NCI-H2227 (cell line): ENCODE results near the gene SARS2.
"Not testable (repeated sequence)": the region's sequence is repeated elsewhere in the genome, so short reads cannot be mapped to it uniquely, and the experiment has no call there.

Experiments
- DNase-seq: peaks from one replicate; lab custom pipeline; 2025; ENCODE audit not compliant: unreplicated experiment; lab: John Stamatoyannopoulos, UW

Gene SARS2

DNA sequence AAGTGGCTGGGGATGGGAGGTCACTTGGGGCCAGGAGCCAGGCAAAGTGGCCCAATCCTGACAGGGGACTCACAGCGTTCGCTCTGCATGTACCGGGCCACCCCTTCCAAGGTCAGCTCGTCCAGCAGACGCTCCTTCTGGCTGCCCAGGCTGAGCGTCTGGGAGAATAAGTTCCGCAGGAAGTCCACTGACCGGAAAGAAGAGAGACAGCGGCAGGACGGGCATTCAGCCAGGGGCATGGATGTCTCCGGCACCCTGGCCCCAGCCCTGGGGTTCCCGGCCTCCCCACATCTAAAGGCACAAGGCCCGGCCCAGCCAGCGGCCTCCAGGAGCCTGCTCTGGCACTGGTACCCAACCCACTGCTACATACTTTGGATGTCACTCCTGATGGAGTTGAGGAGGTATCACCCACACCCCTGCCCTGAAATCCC, 37.2 kb downstream of the SARS2 start:
- no peak for DNase-seq

DNA sequence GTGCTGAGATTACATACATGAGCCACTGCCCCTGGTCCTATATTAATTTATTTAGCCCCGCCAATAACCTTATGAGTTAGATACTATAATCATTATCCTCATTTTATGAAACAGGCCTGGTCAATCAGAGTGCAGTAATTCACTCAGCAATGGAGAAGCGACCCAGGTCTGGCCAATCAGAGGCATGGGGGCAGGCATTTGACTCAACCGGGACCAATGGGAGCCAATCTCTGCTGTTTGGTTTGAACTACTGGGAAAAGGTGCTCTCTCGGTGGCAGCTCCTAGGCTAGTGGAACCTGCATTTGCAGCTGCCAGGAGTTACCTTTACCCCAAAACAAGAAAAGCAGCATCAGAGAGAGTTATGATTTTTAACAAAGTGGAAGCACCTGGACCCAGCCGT, 37.7 kb downstream of the SARS2 start:
- peak; percentile 66 for DNase-seq

DNA sequence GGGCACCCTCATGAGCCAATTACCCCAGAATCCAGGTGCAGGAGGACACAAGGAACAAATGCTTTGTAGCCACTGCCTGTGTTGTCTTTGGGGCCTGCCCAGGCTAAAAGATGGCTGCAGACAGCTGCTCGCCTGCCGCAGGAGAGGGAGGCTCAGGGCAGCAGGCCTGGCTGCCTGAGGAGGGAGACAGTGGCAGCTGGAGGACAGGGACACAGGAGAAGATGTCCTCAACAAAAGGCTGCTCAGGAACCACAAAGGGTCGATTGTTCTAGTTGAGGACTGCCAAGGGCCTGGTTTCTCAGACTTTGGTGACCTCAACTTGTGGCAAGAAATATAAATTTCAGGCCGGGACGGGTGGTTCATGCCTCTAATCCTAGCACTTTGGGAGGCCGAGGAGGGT, 38.8 kb downstream of the SARS2 start:
- DNase-seq: no peak

DNA sequence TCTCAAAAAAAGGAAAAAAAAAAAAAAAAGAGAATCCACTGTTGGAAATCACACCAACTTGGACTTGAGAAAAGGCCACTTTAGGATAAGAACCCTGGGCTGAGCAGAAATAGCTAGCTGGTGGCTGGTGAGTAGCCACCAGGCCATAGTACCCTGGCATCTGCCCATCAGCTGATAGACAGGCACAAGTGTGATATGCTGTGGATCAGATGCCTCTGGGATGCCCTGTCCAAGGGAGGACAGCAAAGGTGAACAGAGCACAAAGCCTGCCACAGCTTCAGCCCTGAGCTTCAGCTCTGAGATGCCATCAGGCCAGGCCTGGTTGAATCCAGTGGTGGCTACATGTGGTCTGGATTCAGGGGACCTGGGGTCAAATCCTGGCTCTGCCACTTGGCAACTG, 39.9 kb downstream of the SARS2 start:
- no peak for DNase-seq

DNA sequence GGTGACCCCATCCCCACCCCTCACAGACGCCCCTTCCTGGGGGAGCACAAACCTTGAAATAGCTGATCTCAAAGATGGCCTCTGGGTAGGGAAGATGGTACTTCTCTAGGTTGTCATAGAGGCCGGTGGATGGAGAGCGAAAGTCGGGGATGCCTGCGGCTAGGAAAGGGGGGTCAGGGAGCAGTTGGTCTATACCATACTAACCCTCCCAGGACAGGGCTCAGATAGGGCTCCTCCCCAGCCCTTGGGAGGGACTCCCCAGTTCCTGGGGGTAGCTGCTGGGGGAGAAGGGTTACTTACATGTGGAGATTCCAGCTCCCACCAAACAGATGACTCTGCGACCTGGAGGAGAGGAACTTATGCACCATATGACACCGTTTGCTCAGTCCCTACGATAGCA, 40.8 kb downstream of the SARS2 start:
- no peak for DNase-seq

DNA sequence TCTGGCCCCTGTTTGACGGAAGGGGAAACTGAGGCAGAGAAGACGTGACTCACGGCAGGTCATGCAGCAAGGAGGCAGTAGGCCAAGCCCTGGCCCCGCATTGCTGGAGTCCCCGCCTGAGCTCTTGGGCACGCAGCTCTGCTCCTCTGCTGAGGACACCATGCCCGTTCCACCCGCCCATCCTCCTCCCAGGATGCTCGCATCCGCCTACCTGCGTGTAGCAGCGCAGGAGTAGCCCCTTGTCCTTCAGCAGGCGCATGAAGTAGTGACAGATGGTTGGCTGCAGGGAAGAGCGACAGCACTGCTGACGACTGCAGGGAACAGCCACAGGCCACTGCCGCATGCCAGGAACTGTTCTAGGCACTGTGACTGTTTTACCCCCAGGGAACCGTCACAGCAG, 41.7 kb downstream of the SARS2 start:
- no peak for DNase-seq

DNA sequence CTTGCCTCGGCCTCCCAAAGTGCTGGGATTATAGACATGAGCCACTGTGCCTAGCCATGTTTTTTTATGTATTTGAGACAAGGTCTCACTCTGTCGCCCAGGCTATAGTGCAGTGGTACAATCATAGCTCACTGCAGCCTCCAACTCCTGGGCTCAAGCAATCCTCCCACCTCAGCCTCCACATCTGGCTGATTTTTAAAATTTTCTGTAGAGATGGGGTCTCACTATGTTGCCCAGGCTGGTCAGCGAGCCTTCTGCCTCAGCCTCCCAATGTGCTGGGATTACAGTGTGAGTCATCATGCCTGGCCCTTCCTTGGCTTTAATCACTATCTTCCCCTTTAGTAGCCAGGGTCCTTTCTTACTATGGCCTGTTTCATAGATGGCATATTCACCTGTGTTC, 45.9 kb downstream of the SARS2 start:
- not testable (repeated sequence) for DNase-seq

DNA sequence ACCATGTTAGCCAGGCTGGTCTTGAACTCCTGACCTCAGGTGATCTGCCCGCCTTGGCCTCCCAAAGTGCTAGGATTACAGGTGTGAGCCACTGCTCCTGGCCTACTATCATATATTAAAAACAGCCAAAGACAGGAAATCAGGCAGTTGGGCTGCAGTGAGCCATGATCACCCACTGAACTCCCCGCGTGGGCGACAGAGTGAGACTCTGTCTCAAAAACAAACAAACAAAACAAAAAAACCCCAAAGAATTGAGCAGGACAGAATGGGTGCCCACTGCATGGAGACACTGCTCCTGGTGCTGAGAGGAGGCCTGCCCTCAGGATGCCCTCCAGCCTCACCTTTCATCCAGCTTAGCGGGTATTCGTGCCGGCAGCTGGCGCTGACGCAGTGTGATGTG, 47.3 kb downstream of the SARS2 start:
- DNase-seq: no peak

DNA sequence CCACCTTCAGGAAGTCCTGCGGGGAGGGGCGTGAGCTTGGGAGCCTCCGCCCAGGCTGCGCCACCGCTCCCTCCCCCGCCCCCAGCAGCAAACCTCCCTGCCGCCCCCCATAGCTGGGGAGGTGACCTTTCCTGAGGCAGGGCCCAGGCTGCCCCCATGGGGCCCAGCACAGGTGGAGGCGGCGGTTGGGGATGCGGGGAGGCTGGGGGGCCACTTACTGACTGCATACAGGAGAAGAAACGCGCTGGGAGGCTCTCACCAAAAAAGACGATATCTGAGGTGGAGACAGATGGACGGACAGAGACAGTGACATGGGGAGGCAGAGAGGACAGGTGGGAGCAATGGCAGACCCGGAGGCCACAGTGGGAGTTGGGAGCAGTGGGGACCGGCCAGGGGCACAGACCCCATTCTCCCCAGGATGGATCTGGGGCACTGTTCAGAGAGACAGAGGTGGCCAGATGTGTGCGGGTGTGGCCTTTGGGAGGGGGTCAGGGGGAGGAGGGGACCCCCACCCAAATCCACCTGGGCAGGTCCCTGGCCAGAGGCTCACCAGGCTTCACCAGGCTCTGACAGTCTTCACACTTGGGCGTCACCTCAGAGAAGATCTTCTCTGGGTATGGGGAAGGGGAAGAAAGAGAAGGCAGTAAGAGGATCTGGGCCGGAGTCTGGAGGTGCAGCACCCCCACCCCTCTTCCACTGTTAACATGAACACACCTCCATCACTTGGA, 49.5 kb downstream of the SARS2 start:
- DNase-seq: no peak

DNA sequence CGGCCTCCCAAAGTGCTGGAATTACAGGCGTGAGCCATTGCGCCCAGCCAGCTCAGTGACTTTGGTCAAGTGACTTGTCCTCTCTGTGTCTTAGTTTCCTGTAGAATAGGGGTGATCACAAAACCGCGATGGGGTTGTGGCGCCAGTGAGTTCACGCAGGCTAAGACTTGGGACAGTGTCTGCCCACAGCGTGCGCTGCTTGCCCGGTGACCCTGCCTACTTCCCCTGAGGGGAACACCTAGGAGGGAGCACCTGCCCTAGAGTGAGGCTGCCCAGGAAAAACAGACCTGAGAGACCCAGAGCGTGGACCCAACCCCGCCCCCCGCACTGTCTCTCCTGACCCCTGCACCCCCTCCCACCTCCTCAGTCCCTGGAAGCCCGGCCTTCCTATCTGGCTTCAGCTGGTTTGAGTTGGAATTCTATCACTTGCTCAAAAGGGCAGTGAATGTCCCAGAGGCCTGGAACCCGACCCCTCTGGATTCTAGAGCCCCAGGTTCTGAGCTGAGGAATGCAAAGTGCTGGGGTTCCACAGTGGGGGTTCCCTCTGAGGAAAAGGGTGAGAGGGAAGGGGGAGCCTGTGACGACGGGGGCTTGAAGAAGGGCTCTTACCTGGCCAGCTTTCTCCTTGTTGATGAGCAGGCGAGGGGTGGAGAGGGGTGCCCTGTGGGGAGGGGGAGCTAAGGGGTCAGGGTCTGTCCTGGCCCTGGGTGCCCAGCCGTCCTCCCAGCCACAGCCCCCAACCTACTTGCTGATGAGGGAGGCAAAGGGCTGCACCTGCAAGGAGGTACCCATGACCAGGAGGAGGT, 50.3 kb downstream of the SARS2 start:
- no peak for DNase-seq

DNA sequence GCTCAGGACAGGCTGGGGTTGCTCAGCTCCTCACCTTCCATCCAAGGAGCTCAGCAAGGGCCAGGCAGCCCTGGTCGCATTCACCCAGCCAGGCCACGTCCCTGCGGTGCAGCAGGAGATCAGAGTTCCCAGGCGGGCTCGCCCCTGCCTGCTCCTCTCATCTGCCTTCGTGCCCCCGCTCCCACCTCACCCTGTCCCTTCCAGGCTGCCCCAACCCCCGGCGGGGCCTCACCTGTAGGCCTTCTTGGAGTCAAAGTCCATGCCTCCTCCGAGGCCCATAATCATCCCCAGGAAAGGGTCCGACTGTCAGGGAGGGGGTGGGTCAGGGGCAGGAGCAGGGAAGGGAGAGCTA, 51.2 kb downstream of the SARS2 start:
- DNase-seq: no peak

DNA sequence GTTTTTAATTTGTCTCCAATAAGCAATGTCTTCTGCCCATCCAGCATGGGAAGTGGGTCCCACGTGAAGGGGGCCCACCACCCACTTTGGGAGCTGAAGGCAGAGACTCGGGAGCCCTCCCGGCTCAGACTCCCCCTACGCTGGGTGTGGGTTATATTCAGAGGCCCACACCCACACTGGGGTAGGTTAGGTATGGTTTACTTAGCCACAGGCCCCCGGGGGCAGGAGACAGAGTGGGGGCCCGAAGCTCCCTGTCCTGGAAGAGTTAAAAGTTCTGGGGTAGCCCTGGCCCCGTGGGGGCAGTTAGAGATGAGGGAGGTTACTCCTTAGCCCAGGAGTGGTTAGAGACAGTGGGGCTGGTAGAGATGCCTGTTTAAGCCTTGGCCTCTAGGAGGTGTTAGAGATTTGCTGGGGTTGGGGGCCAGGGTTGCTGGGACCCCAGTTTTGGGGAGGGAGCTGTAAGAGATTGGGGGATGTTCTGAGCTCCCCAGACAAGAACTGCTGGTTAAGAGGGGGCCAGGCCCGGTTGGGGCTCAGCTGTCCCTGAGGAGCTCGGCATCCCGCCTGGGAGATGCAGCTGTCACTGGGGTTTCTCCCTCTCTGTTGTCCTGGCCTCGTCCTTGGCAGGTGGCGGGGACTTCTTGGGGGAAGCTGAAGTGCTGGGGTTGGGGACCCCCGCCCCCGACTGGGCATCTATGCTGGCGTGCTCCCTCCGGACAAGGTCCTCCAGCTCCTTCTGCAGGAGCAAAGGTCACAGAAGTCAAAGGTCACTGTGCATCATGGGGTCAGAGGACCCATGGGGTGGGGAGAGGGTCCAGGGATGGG, 51.8 kb downstream of the SARS2 start:
- DNase-seq: no peak

DNA sequence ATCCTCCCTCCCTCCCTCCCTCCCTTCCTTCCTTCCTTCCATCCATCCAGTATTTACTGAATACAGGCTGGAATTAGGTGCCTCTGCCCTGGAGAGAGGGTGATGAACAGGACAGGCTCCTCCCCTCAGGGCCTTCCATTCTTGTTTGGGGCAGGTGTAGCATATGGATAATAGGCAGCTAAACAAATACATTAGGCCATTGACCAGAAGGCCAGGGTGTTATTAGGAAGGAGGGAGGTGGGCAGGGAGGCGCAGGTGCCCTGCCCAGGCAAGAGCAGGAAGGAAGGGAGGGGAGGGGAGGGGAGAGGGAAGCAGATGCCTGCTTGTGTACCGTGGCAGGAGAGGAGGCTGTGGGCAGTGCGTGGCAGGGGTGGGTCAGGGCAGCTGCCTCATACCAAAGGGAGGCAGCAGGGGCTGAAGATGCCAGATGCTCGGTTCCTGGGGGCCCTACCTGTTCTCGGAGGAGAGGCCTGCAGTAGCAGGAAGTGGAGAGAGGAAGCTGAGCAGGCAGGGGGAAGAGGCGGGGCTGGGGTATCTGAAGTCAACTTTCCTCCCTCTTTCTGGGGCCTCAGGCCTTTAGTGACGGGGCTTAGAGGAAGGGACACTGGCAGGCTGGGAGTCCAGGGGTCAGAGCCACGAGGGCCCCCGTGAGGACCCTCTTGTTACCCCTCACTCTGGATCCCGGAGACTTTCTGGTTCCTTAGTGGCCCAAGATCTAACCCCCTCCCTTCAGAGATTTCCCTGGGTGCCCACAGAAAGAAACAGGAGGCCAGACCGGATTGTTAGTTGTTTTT, 52.6 kb downstream of the SARS2 start, which contains the start of gene RINL:
TSS of gene RINL (minus strand) at position 495 of the 794 bp plus-strand sequence. CDS start 1,533 bp downstream, outside the sequence.
- peak; percentile 98 for DNase-seq

DNA sequence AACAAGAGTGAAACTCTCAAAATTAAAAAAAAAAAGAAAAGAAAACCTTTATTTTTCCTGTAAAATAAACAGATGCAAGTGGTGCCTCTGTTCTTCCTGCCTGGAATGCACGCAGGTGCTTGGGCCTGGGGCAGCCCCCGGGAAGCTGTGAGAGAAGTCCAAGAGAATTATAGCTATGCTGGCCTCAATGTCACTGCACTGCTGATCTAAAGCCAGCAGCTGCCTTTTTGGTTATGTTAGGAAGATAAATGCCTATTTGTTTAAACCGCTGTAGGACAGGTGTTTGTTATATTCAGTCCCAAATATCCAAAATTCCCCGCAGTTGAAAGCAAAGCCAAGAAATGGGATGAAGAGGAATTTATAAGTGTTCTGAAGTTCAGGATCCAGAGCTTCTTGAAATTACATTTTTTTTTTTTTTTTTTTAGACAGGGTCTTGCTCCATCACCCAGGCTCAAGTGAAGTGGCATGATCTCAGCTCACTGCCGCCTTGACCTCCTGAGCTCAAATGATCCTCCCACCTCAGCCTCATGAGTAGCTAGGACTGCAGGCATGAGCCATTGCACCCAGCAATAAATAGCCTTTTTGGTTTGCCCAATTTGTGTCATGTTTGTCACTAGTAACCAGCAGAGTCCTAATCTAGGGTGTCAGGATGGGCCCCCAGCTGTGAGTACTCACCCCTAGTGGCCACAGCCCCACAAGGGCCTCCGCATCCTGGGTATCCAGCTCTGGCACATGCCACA, 54.7 kb downstream of the SARS2 start:
- DNase-seq: no peak

DNA sequence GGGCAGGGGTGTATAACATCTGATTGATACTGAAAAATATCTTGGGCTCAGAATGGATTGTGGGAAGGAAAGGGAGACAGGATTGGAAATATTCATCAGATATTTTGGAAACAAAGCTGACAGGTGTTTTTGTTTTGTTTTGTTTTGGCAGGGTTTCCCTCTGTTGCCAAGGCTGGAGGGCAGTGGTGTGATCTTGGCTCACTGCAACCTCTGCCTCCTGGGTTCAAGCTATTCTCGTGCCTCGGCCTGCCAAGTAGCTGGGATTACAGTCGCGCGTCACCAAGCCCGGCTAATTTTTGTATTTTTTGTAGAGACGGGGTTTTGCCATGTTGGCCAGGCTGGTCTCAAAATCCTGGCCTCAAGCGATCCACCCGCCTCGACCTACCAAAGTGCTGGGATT, 57.2 kb downstream of the SARS2 start:
- not testable (repeated sequence) for DNase-seq

DNA sequence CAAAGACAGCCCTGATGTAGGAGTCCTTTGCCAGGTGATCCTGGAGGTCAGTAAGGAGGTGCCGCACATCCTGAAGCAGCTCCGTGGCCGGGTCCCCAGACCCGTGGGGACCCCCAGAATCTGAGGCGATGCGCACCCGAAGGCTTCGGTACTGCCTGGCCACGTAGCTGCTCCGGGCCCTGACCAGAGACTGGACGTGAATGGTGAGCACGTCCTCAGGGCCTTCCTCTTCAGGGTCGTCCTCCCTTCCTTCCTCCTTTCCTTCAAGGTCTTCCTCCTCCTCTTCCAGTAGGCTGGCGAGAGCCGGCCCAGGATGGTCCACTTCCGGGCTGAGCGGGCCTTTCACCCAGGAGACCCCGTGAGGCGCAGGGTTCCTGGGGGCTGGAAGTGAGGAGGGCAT, 60.0 kb downstream of the SARS2 start:
- DNase-seq: no peak

DNA sequence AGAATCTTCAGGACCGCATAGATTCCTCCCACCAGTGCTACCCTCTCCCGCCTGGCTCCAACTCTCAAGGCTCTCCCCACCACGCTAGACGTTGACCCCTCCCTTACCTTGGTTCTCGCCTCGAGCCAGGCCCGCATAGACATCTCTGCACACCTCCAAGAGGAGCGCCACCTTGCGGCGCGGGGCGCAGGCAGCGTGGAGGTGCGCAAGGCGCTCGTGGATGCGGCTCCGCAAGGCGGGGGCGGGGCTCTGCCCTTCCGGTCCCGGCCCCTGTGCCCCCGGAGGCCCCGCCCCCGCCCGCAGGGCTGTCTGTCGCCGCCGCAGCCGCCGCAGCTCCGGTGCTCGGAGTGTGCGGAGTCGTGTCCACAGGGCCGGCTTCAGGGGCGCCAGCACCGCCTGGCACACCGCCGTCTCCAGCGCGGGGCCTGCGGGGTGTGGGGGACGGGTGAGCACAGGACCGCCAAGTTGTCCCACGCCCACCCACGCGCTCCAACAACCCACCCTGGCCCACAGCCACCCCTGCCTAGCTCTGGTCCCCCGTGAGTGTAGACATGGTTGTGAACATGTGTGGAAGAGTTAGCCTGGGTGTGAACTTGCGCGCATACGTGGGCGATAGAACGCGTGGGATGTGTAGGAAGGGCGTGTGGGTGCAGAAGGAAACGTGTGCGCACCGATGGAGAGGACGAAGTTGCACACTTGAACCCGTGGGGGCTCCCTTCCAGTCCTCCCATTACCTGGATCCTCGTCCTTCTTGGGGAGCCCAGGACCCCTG, 60.5 kb downstream of the SARS2 start:
- DNase-seq: no peak

DNA sequence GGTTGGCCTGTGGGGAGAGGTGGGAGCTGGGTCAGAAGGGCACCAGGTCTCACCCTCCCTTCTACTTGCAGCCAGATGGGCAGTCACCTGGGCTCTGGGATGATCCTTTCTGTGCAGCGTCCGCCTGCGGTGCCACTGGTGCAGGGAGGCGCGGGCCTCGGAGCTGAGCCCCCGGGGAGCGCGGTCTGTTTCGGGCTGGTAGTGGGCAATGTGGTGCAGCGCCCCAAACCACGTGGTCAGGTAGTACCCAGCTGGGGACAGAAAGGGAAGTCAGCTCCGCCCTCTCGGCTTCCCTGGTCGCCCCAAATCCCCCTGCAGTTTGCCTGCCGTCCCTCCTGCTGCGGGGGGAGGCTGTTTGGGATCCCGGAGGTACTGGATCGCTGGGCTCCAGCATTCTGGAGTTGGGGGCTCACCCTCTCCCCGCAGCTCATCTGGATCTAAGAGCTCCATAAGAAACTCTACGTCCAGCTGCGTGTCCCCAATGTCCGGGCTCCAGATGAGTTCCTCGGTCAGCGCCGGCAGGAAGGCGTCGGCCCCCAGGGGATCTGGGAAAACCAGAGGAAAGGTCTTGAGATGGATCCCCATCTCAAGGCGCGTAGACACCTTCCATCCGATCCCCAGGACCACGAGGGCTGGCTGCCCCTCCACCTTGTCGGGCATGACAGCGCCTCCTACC, 61.3 kb downstream of the SARS2 start:
- DNase-seq: no peak

DNA sequence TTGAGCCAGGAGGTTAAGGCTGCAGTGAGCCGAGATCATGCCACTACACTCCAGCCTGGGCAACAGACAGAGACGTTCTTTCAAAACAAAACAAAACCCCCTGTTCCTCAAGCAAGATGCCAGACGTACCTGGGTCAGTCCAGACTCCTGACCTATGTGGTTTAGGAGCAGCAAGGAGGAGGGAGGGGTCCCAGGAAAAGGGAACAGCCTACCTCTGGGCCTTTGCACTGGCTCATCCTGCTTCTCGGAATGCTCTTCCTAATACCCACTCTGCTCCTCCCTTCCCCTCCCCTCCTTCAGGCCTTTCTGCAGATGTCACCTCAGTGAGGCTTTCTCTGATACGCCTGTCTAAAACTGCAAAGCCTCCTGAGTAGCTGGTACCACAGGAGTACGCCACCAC, 62.0 kb downstream of the SARS2 start:
- no peak for DNase-seq
